HL-60 (cell line): Measurements from ENCODE around the gene UBE2G1.

Source experiments
- DNase-seq, 2 experiments: peaks; one replicate each; pipeline ENCODE4 v3.0.0-alpha.2; 2010 to 2020; ENCODE audit warnings: low read depth in 1 of 2, low spot score in 1 of 2
- H3K27ac ChIP-seq: fragments of 250-450 bp; sonication (Bioruptor Pico); replicated peaks from 2 replicates; pipeline ENCODE4 v1.5.1; 2020; ENCODE audit warnings: mild to moderate bottlenecking, moderate library complexity
- H3K27me3 ChIP-seq: fragments of 250-450 bp; sonication (Bioruptor Pico); 2 replicates; pipeline ENCODE4 v1.5.1; 2021; ENCODE audit warnings: mild to moderate bottlenecking, moderate library complexity; ENCODE audit not compliant: insufficient read depth, poor library complexity, severe bottlenecking
- H3K4me3 ChIP-seq: replicated peaks from 2 replicates; pipeline ENCODE4 v1.5.1; 2011; ENCODE audit warnings: mild to moderate bottlenecking, control low read depth, low read length; ENCODE audit not compliant: insufficient read depth
- GABPA ChIP-seq: IDR thresholded peaks from 2 replicates; pipeline ENCODE4 v1.6.1; 2012; ENCODE audit warnings: low read depth
- POLR2AphosphoS5 ChIP-seq: IDR thresholded peaks from 2 replicates; pipeline ENCODE4 v1.6.1; 2012; ENCODE audit warnings: low read depth
- SPI1 ChIP-seq: IDR thresholded peaks from 2 replicates; pipeline ENCODE4 v1.6.1; 2012; ENCODE audit warnings: low read depth, mild to moderate bottlenecking, borderline replicate concordance
- TF ChIP-seq, protein P1 (sequence below): IDR thresholded peaks from one replicate; pipeline ENCODE4 v1.5.1; 2011; ENCODE audit warnings: low read length, control low read depth, inconsistent platforms; ENCODE audit not compliant: insufficient read depth
- TF ChIP-seq, protein P2 (sequence below): IDR thresholded peaks from 2 replicates; pipeline ENCODE4 v1.6.1; 2012; ENCODE audit warnings: low read depth; ENCODE audit not compliant: insufficient replicate concordance

The UBE2G1 gene

DNA sequence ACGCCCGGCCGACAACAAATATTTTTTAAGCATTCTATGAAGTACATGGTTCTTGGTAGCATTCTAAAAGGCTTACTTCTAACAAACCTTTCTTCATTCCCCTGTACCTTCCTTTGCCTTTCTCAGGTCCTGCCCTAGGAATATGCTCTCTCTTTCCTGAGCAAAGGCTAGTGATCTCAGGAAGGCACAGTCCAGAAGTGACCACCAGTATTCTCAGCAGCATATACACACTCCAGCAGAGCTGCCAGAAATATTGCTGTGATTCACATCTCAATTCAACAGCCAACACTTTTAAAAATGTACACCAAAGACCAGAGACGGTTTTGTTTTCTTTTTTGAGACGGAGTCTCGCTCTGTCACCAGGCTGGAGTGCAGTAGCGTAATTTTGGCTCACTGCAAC is 61.3 kb downstream of the UBE2G1 start:
- TF ChIP-seq POLR2AphosphoS5 (no peak), GABPA (no peak), SPI1 (no peak)
- TF ChIP-seq, protein P1, sequence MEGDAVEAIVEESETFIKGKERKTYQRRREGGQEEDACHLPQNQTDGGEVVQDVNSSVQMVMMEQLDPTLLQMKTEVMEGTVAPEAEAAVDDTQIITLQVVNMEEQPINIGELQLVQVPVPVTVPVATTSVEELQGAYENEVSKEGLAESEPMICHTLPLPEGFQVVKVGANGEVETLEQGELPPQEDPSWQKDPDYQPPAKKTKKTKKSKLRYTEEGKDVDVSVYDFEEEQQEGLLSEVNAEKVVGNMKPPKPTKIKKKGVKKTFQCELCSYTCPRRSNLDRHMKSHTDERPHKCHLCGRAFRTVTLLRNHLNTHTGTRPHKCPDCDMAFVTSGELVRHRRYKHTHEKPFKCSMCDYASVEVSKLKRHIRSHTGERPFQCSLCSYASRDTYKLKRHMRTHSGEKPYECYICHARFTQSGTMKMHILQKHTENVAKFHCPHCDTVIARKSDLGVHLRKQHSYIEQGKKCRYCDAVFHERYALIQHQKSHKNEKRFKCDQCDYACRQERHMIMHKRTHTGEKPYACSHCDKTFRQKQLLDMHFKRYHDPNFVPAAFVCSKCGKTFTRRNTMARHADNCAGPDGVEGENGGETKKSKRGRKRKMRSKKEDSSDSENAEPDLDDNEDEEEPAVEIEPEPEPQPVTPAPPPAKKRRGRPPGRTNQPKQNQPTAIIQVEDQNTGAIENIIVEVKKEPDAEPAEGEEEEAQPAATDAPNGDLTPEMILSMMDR = no peak
- TF ChIP-seq, protein P2, sequence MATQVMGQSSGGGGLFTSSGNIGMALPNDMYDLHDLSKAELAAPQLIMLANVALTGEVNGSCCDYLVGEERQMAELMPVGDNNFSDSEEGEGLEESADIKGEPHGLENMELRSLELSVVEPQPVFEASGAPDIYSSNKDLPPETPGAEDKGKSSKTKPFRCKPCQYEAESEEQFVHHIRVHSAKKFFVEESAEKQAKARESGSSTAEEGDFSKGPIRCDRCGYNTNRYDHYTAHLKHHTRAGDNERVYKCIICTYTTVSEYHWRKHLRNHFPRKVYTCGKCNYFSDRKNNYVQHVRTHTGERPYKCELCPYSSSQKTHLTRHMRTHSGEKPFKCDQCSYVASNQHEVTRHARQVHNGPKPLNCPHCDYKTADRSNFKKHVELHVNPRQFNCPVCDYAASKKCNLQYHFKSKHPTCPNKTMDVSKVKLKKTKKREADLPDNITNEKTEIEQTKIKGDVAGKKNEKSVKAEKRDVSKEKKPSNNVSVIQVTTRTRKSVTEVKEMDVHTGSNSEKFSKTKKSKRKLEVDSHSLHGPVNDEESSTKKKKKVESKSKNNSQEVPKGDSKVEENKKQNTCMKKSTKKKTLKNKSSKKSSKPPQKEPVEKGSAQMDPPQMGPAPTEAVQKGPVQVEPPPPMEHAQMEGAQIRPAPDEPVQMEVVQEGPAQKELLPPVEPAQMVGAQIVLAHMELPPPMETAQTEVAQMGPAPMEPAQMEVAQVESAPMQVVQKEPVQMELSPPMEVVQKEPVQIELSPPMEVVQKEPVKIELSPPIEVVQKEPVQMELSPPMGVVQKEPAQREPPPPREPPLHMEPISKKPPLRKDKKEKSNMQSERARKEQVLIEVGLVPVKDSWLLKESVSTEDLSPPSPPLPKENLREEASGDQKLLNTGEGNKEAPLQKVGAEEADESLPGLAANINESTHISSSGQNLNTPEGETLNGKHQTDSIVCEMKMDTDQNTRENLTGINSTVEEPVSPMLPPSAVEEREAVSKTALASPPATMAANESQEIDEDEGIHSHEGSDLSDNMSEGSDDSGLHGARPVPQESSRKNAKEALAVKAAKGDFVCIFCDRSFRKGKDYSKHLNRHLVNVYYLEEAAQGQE = no peak
- no peak overlapping the region for H3K27ac ChIP-seq
- no peak for DNase-seq
- no peaks in the 10 kb centered on the region for H3K27me3 ChIP-seq
- no peak overlapping the region for H3K4me3 ChIP-seq

DNA sequence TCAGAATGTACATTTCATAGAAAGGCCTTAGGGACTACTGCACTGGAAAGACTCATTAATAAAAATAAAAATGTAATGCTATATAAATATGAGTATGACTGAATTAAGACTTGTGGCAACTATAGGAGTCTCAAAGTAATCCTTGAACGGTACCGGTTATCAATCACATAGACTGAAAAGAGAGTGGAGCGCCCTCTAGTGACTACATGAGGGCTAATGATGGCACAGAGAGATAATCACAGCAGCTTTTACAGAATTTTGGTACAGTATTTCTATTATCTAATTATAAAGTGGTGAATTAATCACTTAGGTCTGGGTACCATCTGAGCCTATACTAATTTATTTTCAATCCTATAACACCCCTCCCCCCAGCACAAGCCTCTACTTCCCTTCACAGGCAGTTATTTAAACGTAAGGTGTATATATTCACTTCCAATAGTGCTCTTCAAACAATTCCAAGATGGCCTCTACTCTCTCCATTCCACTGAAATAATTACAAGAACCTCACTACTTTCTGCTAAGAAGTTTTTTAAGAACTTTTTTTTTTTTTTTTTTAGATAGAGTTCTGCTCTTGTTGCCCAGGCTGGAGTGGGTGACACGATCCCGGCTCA is 62.0 kb downstream of the UBE2G1 start:
- Histone ChIP-seq H3K4me3 (no peak overlapping the region), H3K27me3 (no peaks in the 10 kb centered on the region), H3K27ac (no peak overlapping the region)
- TF ChIP-seq GABPA (no peak), SPI1 (no peak)
- TF ChIP-seq, protein P1 = peak; percentile 19
- TF ChIP-seq, protein P2 = no peak
- peak; percentile 8 to 12 for DNase-seq

DNA sequence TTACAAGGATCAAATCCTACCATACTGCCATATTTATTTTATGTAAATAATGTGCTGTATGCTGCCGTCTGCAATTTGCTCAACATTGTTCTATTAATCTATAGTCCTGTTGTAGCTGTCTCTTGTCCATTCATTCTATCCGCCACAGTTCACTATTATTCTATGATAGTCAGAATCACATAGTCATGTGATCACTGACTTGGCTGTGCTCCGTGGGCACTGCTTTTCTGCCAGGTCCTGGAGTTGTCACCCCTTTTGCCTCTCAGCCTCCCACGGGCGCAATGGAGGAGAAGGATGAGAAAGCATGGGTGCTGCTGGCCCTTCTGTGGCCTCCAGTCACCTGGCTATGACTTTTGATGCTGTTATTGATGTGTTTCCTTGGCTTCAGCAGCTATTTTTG is 65.4 kb downstream of the UBE2G1 start:
- Histone ChIP-seq H3K27me3 (no peaks in the 10 kb centered on the region), H3K4me3 (no peak overlapping the region), H3K27ac (no peak overlapping the region)
- DNase-seq = no peak
- TF ChIP-seq, protein P1 = no peak
- TF ChIP-seq POLR2AphosphoS5 = no peak
- no peak for TF ChIP-seq SPI1
- no peak for TF ChIP-seq GABPA
- TF ChIP-seq, protein P2 = no peak
